K562 (cell line): ENCODE data around the gene CCNB1. TPM values are rescaled to one million over a fixed set of nuclear protein-coding genes. Genes with fewer than 3 reads are reported as not detected.

Experiments used
- ATAC-seq: fragments of 200-7000 bp; cut with Tn5 transposase; 3 replicates; pipeline ENCODE4 v1.9.1; 2020; ENCODE audit warnings: moderate library complexity
- BruUV-seq: library from RNA; stranded (reverse); fragments of 400-500 nt; replicated peaks from 2 replicates; lab custom pipeline; 2021; lab: Mats Ljungman, UMichigan
- CTCF ChIA-PET: fragments of 300-600 bp; formaldehyde crosslinking; extraction: SDS; loops from one replicate; lab custom pipeline; 2021; ENCODE audit warnings: low intra/inter-chr PET ratio; lab: Yijun Ruan, JAX
- POLR2A ChIA-PET: fragments of 300-600, 350-650 bp; sonication (Branson Sonifier 250); formaldehyde crosslinking; extraction: SDS; loops from one replicate; lab custom pipeline; 2021; ENCODE audit warnings: antibody characterized with exemption, inconsistent platforms; lab: Yijun Ruan, JAX
- DNase-seq, 4 experiments: peaks; one replicate each; pipeline versions ENCODE4 v3.0.0 to v3.0.0-alpha.2; 2011 to 2018; ENCODE audit warnings: low spot score in 3 of 4, mixed read lengths in 3 of 4; ENCODE audit errors: extremely low read depth in 1 of 4
- FAIRE-seq: peaks from 2 replicates; lab custom pipeline; 2011; peaks lifted over from hg19 to GRCh38; lab: Jason Lieb, UNC
- H2AFZ ChIP-seq: 2 replicates; pipeline ENCODE4 v1.6.0; 2011; ENCODE audit warnings: low read depth, low read length, control low read depth, inconsistent platforms
- H3K27ac ChIP-seq: fragments of 200-600 bp; 3 replicates; pipeline ENCODE4 v1.8.0; 2011; ENCODE audit warnings: low read depth, mild to moderate bottlenecking, control low read depth, inconsistent platforms, low read length, moderate library complexity, mixed read lengths; ENCODE audit errors: extremely low read depth
- H3K27me3 ChIP-seq, 2 experiments: fragments of 300-600 bp in 1 of 2; 2 replicates in 1 of 2; 3 replicates in 1 of 2; pipeline versions ENCODE4 v1.6.0 to v1.8.0; 2011; ENCODE audit warnings: inconsistent platforms in 2 of 2, low read length in 2 of 2, mild to moderate bottlenecking in 1 of 2, mixed read lengths in 1 of 2, moderate library complexity in 1 of 2; ENCODE audit not compliant: control insufficient read depth in 2 of 2, insufficient read depth in 2 of 2
- H3K36me3 ChIP-seq: fragments of 300-600 bp; 3 replicates; pipeline ENCODE4 v1.8.0; 2011; ENCODE audit warnings: mild to moderate bottlenecking, low read length, inconsistent platforms; ENCODE audit not compliant: control insufficient read depth, insufficient read depth
- H3K4me1 ChIP-seq, 2 experiments: fragments of 200-600 bp in 1 of 2; replicated peaks in 1 of 2; 2 replicates in 1 of 2; 3 replicates in 1 of 2; pipeline versions ENCODE4 v1.5.1 to v1.8.0; 2011; ENCODE audit warnings: inconsistent platforms in 2 of 2, low read length in 2 of 2, mild to moderate bottlenecking in 1 of 2, mixed read lengths in 1 of 2, moderate library complexity in 1 of 2; ENCODE audit not compliant: control insufficient read depth in 2 of 2, insufficient read depth in 2 of 2
- H3K4me2 ChIP-seq: 2 replicates; pipeline ENCODE4 v1.6.1; 2011; ENCODE audit warnings: low read length, control low read depth, inconsistent platforms, mixed read lengths; ENCODE audit not compliant: insufficient read depth
- H3K4me3 ChIP-seq: fragments of 200-600 bp; sonication (generic), shearing (Covaris generic); 2 replicates; pipeline ENCODE4 v1.5.1; 2016; ENCODE audit warnings: control low read depth, inconsistent platforms
- H3K79me2 ChIP-seq: fragments of 200-600 bp; 3 replicates; pipeline ENCODE4 v1.8.0; 2011; ENCODE audit warnings: low read length, inconsistent platforms; ENCODE audit not compliant: control insufficient read depth, insufficient read depth
- H3K9ac ChIP-seq, 2 experiments: 2 replicates each; pipeline versions ENCODE4 v1.6.0 to v1.6.1; 2011; ENCODE audit warnings: low read depth in 2 of 2, low read length in 2 of 2, control low read depth in 1 of 2, inconsistent platforms in 1 of 2, mild to moderate bottlenecking in 1 of 2, mixed read lengths in 1 of 2; ENCODE audit not compliant: insufficient read depth in 1 of 2
- H3K9me1 ChIP-seq: one replicate; pipeline ENCODE4 v1.6.0; 2011; ENCODE audit warnings: inconsistent platforms, mild to moderate bottlenecking, low read length, moderate library complexity; ENCODE audit not compliant: control insufficient read depth, insufficient read depth
- H3K9me3 ChIP-seq: replicated peaks from 2 replicates; pipeline ENCODE4 v1.5.1; 2011; ENCODE audit warnings: low read depth, low read length, inconsistent platforms; ENCODE audit not compliant: control insufficient read depth, insufficient read depth
- H4K20me1 ChIP-seq: replicated peaks from 2 replicates; pipeline ENCODE4 v1.6.1; 2011; ENCODE audit warnings: low read length, inconsistent platforms, mixed read lengths; ENCODE audit not compliant: control insufficient read depth, insufficient read depth
- MED1 ChIP-seq: sonication (generic); formaldehyde crosslinking; IDR thresholded peaks from 2 replicates; pipeline ENCODE4 v1.8.1; 2023; ENCODE audit warnings: missing genetic modification reagents, borderline replicate concordance
- RAD51 ChIP-seq: fragments of 450-650 bp; IDR thresholded peaks from 2 replicates; pipeline ENCODE4 v1.7.1; 2016; ENCODE audit warnings: low read depth, mild to moderate bottlenecking, borderline replicate concordance
- RFX1 ChIP-seq: fragments of 450-650 bp; IDR thresholded peaks from 2 replicates; pipeline ENCODE4 v1.6.1; 2016; ENCODE audit warnings: mild to moderate bottlenecking, moderate library complexity
- SNAPC5 ChIP-seq: fragments of 250-450 bp; sonication (Bioruptor Pico); IDR thresholded peaks from 2 replicates; pipeline ENCODE4 v1.8.0; 2021; ENCODE audit warnings: moderate library complexity, mild to moderate bottlenecking, inconsistent platforms
- TSC22D4 ChIP-seq: fragments of 450-650 bp; IDR thresholded peaks from 2 replicates; pipeline ENCODE4 v1.6.1; 2016; ENCODE audit warnings: missing genetic modification characterization, missing biosample characterization, control low read depth
- ZNF41 ChIP-seq: fragments of 250-450 bp; sonication (Bioruptor Pico); conservative IDR thresholded peaks from 2 replicates; pipeline ENCODE4 v1.4.0; 2020; ENCODE audit warnings: mild to moderate bottlenecking
- ZNF586 ChIP-seq: fragments of 450-650 bp; formaldehyde crosslinking; conservative IDR thresholded peaks from 2 replicates; pipeline ENCODE4 v1.4.0; 2020; ENCODE audit warnings: mild to moderate bottlenecking, moderate library complexity
- WGBS: fragments of 100-300 bp; shearing (Covaris generic); methylation state at CpG from one replicate; pipeline ENCODE4 v1.1.6; 2016; ENCODE audit warnings: low coverage, mixed read lengths; ENCODE audit not compliant: insufficient coverage; ENCODE audit errors: missing lambda C conversion rate; 5-methylcytosine and 5-hydroxymethylcytosine counted together
- in situ Hi-C: fragments of 300-500 bp; cut with MboI; formaldehyde crosslinking; loops from 4 replicates; pipeline ENCODE4 v1.15.0; 2018; ENCODE audit warnings: inconsistent platforms, mixed read lengths
- intact Hi-C: fragments of 100-400 bp; cut with micrococcal nuclease; formaldehyde crosslinking; loops from 2 replicates; pipeline ENCODE4 v1.14.2; 2022
- polyA plus RNA-seq, 8 experiments: library from polyadenylated mRNA; depleted of rRNA in 4 of 8; stranded (reverse) in 5 of 8; unstranded in 3 of 8; fragments of >200 nt; fragmentation: Nextera tagmentation in 2 of 8; fragmentation: Illumina TruSeq in 1 of 8; extraction: Ambion mirVana in 2 of 8; extraction: Trizol in 1 of 8; gene quantifications; 2 replicates each; pipeline versions ENCODE4 v1.2.1 to v1.2.3, GENCODE V29; 2011 to 2014; ENCODE audit warnings: inconsistent platforms in 1 of 8, missing spikeins in 1 of 8
- total RNA-seq, 7 experiments: library from RNA; depleted of rRNA in 6 of 7; stranded (reverse); fragments of >200 nt in 6 of 7; fragmentation: Illumina TruSeq in 2 of 7; extraction: Trizol in 2 of 7; gene quantifications; 2 replicates each; pipeline versions ENCODE4 v1.2.1 to v1.2.3, GENCODE V29; 2011 to 2021; ENCODE audit warnings: low replicate concordance in 1 of 7
- TF ChIP-seq, protein P1 (sequence below): fragments of 250-450 bp; sonication (Bioruptor Pico); IDR thresholded peaks from 2 replicates; pipeline ENCODE4 v1.4.0; 2020; ENCODE audit warnings: mild to moderate bottlenecking

Gene CCNB1
- total and polyA plus RNA-seq, 9 of the 15 experiments (the other 6 are each of a cell fraction or from before 2014, with no cell fraction given) = 165 to 679 (median 271) TPM

DNA sequence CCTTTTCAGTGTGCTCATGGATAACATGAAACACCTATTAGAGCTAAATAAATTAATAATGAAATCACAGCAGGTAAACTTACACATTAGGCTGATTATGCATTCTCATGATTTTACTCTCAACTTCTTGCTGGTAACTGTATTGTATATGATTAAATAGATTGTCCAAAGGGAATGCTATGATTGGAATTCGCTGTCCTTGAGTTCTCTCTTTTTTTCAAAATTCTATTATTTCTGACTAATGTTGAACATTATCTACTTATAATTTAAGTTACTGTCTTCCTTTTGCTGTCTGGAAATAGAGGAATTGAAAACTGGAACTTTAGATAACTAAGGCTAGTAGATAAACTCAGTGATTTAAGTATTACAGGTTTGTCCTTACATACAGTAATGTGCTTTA is 35.5 kb downstream of the CCNB1 start:
- Histone ChIP-seq H3K4me1 (no peaks in the 10 kb centered on the region; a peak in 1 of 5 replicates), H3K27me3 (no peaks in the 10 kb centered on the region), H2AFZ (no peak overlapping the region), H3K4me2 (no peak overlapping the region), H3K79me2 (no peaks in the 10 kb centered on the region), H3K9me1 (no peaks in the 10 kb centered on the region), H3K27ac (no peak overlapping the region), H3K36me3 (peaks cover 58% of the 10 kb centered on the region), H4K20me1 (no peaks in the 10 kb centered on the region; the same call in 1 of the 2 replicates), H3K9me3 (no peaks in the 10 kb centered on the region), H3K4me3 (no peak overlapping the region)
- POLR2A ChIA-PET = interaction anchor here (1.0 to 1.4 kb wide), 2 partner anchors 11 to 12 kb away, joined by 5 read pairs; no protein-coding TSS in a partner anchor
- DNase-seq = no peak
- 89% methylated on average over 1 of the region's 1 CpG for WGBS
- intact Hi-C loops (no loop called here), in situ Hi-C loops (no loop called here)
- FAIRE-seq = no peak
- no TSS peak for BruUV-seq
- TF ChIP-seq, protein P1, sequence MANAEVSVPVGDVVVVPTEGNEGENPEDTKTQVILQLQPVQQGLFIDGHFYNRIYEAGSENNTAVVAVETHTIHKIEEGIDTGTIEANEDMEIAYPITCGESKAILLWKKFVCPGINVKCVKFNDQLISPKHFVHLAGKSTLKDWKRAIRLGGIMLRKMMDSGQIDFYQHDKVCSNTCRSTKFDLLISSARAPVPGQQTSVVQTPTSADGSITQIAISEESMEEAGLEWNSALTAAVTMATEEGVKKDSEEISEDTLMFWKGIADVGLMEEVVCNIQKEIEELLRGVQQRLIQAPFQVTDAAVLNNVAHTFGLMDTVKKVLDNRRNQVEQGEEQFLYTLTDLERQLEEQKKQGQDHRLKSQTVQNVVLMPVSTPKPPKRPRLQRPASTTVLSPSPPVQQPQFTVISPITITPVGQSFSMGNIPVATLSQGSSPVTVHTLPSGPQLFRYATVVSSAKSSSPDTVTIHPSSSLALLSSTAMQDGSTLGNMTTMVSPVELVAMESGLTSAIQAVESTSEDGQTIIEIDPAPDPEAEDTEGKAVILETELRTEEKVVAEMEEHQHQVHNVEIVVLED (CRISPR knock-in tag) = no peak
- no peak for TF ChIP-seq ZNF41 (CRISPR knock-in tag)
- TF ChIP-seq TSC22D4 = no peak
- no peak for TF ChIP-seq RFX1
- no peak for TF ChIP-seq SNAPC5 (CRISPR knock-in tag)
- TF ChIP-seq RAD51 = no peak
- no peak for TF ChIP-seq ZNF586 (CRISPR knock-in tag)
- no peak for TF ChIP-seq MED1
- TF ChIP-seq, all 486 proteins: peak for 0
- no peak overlapping the region for H3K9ac ChIP-seq
- no peak for ATAC-seq
- CTCF ChIA-PET = no interaction called here
